Suprapubic skin (tissue), 3 donors: ENCODE results near the gene MEIS3.

Source experiments
- POLR2A ChIP-seq, 2 donors: fragments of 450-650 bp; IDR thresholded peaks; one replicate each; pipeline ENCODE4 v1.6.1; 2017; ENCODE audit warnings: antibody characterized with exemption in 2 of 2, mild to moderate bottlenecking in 2 of 2, moderate library complexity in 2 of 2
- TF ChIP-seq, protein P1 (sequence below), 2 donors: fragments of 200-600 bp in 1 of 2; fragments of 450-650 bp in 1 of 2; sonication (generic) in 1 of 2; IDR thresholded peaks; one replicate each; pipeline ENCODE4 v1.5.1; 2016 to 2019; ENCODE audit warnings: antibody characterized with exemption in 2 of 2, mild to moderate bottlenecking in 1 of 2, moderate library complexity in 1 of 2

DNA sequence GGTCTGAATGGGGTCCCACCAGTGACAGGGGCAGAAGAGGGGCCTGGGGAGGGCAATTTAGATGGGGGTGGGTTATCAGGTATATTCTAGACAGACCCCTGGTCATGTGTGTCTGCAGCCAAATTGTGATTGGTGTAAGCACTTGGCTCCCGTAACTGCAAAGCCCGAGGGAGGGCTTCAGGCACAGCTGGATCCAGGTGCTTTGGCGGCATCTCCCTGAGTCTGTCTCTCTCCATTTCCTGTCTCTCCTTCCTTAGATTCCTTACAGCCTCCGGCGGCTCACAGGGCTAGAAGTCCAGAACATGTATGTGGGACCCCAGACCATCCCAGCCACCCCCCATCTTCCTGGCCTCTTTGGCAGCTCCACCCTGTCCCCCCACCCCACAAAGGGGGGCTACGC is 38.8 kb downstream of the MEIS3 start:
- TF ChIP-seq, protein P1, sequence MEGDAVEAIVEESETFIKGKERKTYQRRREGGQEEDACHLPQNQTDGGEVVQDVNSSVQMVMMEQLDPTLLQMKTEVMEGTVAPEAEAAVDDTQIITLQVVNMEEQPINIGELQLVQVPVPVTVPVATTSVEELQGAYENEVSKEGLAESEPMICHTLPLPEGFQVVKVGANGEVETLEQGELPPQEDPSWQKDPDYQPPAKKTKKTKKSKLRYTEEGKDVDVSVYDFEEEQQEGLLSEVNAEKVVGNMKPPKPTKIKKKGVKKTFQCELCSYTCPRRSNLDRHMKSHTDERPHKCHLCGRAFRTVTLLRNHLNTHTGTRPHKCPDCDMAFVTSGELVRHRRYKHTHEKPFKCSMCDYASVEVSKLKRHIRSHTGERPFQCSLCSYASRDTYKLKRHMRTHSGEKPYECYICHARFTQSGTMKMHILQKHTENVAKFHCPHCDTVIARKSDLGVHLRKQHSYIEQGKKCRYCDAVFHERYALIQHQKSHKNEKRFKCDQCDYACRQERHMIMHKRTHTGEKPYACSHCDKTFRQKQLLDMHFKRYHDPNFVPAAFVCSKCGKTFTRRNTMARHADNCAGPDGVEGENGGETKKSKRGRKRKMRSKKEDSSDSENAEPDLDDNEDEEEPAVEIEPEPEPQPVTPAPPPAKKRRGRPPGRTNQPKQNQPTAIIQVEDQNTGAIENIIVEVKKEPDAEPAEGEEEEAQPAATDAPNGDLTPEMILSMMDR (IDR thresholded peaks at IDR 0.05) = no peak
- no peak for TF ChIP-seq POLR2A (IDR thresholded peaks at IDR 0.05)
